HuH-7 (cell line): ENCODE results near the gene SNRNP70.

Experiments used
- DNase-seq: peaks from one replicate; pipeline ENCODE4 v3.0.0; 2011; ENCODE audit warnings: low spot score

Gene SNRNP70

GRCh38 chr19:49148784-49149651 lies 63.8 kb downstream of the SNRNP70 start:
- DNase-seq, result peak; percentile 94

- peak; percentile 63 for DNase-seq
These were observed 64.4 kb downstream of the SNRNP70 start for GRCh38 chr19:49149652-49150105.

GRCh38 chr19:49150106-49150943 lies 65.1 kb downstream of the SNRNP70 start:
- DNase-seq, result peak; percentile 92

- DNase-seq, result no peak
These were observed 65.6 kb downstream of the SNRNP70 start for GRCh38 chr19:49150944-49151243.

GRCh38 chr19:49151267-49152118 lies 66.2 kb downstream of the SNRNP70 start:
- DNase-seq, result peak; percentile 85

GRCh38 chr19:49152119-49152550 lies 66.9 kb downstream of the SNRNP70 start:
- DNase-seq, result no peak

GRCh38 chr19:49153167-49153809 lies 68.0 kb downstream of the SNRNP70 start:
- DNase-seq, result no peak

GRCh38 chr19:49154279-49154678 lies 69.0 kb downstream of the SNRNP70 start:
- DNase-seq, result no peak

- DNase-seq, result no peak
These were observed 70.0 kb downstream of the SNRNP70 start, which contains the start of gene HRC for GRCh38 chr19:49155005-49155819. HRC (minus strand) TSS chr19:49155396; CDS start chr19:49155237, 159 bp downstream.

GRCh38 chr19:49155820-49156346 lies 70.6 kb downstream of the SNRNP70 start:
- no peak for DNase-seq

- DNase-seq, result peak; percentile 93
These were observed 72.4 kb downstream of the SNRNP70 start, which contains the start of gene TRPM4 for GRCh38 chr19:49157445-49158224. TRPM4 (plus strand) TSS chr19:49157792; CDS start chr19:49157867, 75 bp downstream.
